OCI-LY7 (cell line): ENCODE data around the gene PCNA.

Source experiments
- EZH2phosphoT487 ChIP-seq: fragments of 200-600 bp; sonication (generic); IDR thresholded peaks from 2 replicates; pipeline ENCODE4 v1.6.1; 2018; ENCODE audit warnings: low read depth, borderline replicate concordance, mild to moderate bottlenecking, mixed run types, antibody characterized with exemption, low read length, moderate library complexity, mixed read lengths
- TF ChIP-seq, protein P1 (sequence below): fragments of 200-600 bp; sonication (generic); conservative IDR thresholded peaks from 2 replicates; pipeline ENCODE4 v1.5.1; 2014; ENCODE audit warnings: mild to moderate bottlenecking, antibody characterized with exemption, low read length, moderate library complexity, mixed read lengths

DNA sequence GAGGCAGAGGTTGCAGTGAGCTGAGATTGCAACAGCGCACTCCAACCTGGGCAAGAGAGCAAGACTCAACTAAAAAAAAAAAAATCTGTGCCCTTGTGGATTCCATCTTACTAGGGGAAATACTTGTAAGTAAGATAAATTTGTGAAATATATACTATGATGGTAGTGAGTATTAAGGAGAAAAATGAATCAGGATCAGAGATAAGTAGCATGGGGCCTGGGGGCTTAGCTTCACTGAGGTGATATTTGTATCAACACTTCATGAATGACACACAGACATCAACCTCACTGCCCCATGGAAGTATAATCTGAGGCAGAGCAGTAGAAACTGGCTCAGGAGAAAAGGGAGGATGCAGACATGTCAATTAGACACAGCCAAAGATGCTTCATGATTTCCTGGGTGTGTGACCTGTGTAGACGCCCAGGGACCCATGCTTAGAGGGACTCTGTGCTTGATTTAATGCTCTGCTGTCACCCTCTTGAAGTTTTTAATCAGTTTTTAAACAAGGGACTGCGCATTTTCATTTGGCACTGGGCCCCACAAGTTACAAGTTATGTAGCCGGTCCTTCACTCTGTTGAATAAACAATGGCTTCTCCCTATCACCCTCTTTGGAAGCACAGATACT lies 41.9 kb downstream of the PCNA start:
- TF ChIP-seq, protein P1, sequence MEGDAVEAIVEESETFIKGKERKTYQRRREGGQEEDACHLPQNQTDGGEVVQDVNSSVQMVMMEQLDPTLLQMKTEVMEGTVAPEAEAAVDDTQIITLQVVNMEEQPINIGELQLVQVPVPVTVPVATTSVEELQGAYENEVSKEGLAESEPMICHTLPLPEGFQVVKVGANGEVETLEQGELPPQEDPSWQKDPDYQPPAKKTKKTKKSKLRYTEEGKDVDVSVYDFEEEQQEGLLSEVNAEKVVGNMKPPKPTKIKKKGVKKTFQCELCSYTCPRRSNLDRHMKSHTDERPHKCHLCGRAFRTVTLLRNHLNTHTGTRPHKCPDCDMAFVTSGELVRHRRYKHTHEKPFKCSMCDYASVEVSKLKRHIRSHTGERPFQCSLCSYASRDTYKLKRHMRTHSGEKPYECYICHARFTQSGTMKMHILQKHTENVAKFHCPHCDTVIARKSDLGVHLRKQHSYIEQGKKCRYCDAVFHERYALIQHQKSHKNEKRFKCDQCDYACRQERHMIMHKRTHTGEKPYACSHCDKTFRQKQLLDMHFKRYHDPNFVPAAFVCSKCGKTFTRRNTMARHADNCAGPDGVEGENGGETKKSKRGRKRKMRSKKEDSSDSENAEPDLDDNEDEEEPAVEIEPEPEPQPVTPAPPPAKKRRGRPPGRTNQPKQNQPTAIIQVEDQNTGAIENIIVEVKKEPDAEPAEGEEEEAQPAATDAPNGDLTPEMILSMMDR: no peak
- TF ChIP-seq EZH2phosphoT487: no peak
